ENCODE data around the gene CELF1. TPM values are rescaled to one million over a fixed set of nuclear protein-coding genes. Genes with fewer than 3 reads are reported as not detected.

CELF1 gene
- total RNA-seq, 2 donors from 2014 or later, result 105 to 128 TPM

- Mint-ChIP-seq H3K27ac (peak overlapping the region; percentile 24 to 29), H3K9me3 (no peaks in the 10 kb centered on the region), H3K36me3 (peaks cover 6 to 17% of the 10 kb centered on the region in 2 donors)
- peak; percentile 3 to 8 for ATAC-seq
- DNase-seq (ENCODE audit: low spot score in 2 of 2), result no peak
Measured at GRCh38 chr11:47415949-47416472, 136.9 kb downstream of the CELF1 start.

Other genes with a start within 250 kb of the CELF1 start
- not detected for gene MYBPC3, start 200.4 kb downstream of the CELF1 start, total RNA-seq
- gene SPI1, start 174.6 kb downstream of the CELF1 start, total RNA-seq, result under 1 TPM in 1 of 2 donors, not detected in 1; 0.20 TPM
- 10 to 100 TPM; 11.9 to 15.2 TPM for gene SLC39A13, start 144.5 kb downstream of the CELF1 start, total RNA-seq
- gene PSMC3, start 126.7 kb downstream of the CELF1 start, total RNA-seq, result 100 to 1,000 TPM; 126 to 134 TPM
- under 1 TPM in 1 of 2 donors, not detected in 1; 0.62 TPM for gene RAPSN, start 104.0 kb downstream of the CELF1 start, total RNA-seq
- gene PTPMT1, start 12.5 kb upstream of the CELF1 start, total RNA-seq, result 10 to 100 TPM; 20.4 to 37.5 TPM
- 10 to 100 TPM; 22.1 to 25.4 TPM for gene KBTBD4, start 25.8 kb upstream of the CELF1 start, total RNA-seq
- gene NDUFS3, start 25.9 kb upstream of the CELF1 start, total RNA-seq, result 100 to 1,000 TPM; 128 to 158 TPM
- under 1 TPM in 1 of 2 donors, not detected in 1; 0.18 TPM for gene FAM180B, start 33.5 kb upstream of the CELF1 start, total RNA-seq
- gene C1QTNF4, start 41.3 kb upstream of the CELF1 start, total RNA-seq, result 1 to 10 TPM in 1 of 2 donors, under 1 TPM in 1; 0.49 to 1.2 TPM
- gene MTCH2, start 89.4 kb upstream of the CELF1 start, total RNA-seq, result 100 to 1,000 TPM; 103 to 134 TPM
- gene AGBL2, start 162.2 kb upstream of the CELF1 start, total RNA-seq, result 1 to 10 TPM; 4.3 to 6.0 TPM
- gene FNBP4, start 214.2 kb upstream of the CELF1 start, total RNA-seq, result 100 to 1,000 TPM; 130 to 147 TPM